ENCODE data around the gene MEI1.

The MEI1 gene

DNA sequence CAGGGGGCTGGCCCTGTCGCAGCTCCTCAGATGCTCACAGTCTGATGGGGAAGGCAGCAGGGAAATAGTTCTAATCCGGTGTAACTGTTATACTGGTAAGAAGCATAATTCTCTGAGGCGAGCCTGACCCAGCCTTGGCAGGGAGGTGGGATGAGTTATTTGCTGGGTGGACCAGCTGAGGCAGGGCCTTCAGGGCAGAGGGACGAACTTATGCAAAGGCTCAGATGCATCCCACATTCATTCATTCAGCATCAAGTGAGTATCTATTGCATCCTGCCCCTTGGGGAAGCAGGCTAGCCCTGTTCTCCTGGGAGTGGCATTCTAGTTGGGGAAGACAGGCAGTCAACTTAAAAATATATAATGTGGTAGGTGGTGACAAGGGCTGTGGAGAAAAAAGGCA, 120.0 kb downstream of the MEI1 start:
- no peaks in the 10 kb centered on the region for H3K9me3 ChIP-seq (ENCODE audit: control insufficient read depth, insufficient read depth, low read length)
- peaks cover 2% of the 10 kb centered on the region for H3K4me1 ChIP-seq (ENCODE audit: control insufficient read depth, insufficient read depth, low read length)
- peaks cover 17% of the 10 kb centered on the region for H3K36me3 ChIP-seq (ENCODE audit: control insufficient read depth, insufficient read depth, low read length)
- H3K27me3 ChIP-seq (ENCODE audit: control insufficient read depth, insufficient read depth, low read length) = no peaks in the 10 kb centered on the region
- no peak overlapping the region for H3K9ac ChIP-seq (ENCODE audit: low read depth, low read length)
- no peak overlapping the region for H3K4me3 ChIP-seq (ENCODE audit: low read depth, low read length)

DNA sequence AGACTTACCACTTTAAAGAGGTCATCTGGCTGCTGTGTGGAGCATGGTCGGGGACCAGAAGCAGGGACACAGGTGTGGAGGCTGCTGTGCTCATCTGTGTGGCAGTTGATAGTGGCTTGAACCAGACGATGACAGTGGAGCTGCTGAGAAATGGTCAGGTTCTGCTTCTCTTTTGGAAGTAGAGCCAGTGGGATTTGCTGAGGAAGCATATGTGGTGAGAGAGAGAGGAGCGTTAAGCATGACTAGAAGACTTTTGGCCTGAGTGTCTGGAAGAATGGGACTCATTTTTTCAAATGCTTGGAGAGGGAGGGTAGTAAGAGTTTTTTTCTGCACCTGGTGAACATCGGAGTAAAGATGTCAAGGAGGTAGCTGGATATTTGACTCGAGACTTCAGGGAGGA, 121.1 kb downstream of the MEI1 start:
- Histone ChIP-seq H3K9ac (ENCODE audit: low read depth, low read length) (no peak overlapping the region), H3K36me3 (ENCODE audit: control insufficient read depth, insufficient read depth, low read length) (peaks cover 13% of the 10 kb centered on the region), H3K4me3 (ENCODE audit: low read depth, low read length) (no peak overlapping the region), H3K27me3 (ENCODE audit: control insufficient read depth, insufficient read depth, low read length) (no peaks in the 10 kb centered on the region), H3K9me3 (ENCODE audit: control insufficient read depth, insufficient read depth, low read length) (no peaks in the 10 kb centered on the region), H3K4me1 (ENCODE audit: control insufficient read depth, insufficient read depth, low read length) (peaks cover 4% of the 10 kb centered on the region)

DNA sequence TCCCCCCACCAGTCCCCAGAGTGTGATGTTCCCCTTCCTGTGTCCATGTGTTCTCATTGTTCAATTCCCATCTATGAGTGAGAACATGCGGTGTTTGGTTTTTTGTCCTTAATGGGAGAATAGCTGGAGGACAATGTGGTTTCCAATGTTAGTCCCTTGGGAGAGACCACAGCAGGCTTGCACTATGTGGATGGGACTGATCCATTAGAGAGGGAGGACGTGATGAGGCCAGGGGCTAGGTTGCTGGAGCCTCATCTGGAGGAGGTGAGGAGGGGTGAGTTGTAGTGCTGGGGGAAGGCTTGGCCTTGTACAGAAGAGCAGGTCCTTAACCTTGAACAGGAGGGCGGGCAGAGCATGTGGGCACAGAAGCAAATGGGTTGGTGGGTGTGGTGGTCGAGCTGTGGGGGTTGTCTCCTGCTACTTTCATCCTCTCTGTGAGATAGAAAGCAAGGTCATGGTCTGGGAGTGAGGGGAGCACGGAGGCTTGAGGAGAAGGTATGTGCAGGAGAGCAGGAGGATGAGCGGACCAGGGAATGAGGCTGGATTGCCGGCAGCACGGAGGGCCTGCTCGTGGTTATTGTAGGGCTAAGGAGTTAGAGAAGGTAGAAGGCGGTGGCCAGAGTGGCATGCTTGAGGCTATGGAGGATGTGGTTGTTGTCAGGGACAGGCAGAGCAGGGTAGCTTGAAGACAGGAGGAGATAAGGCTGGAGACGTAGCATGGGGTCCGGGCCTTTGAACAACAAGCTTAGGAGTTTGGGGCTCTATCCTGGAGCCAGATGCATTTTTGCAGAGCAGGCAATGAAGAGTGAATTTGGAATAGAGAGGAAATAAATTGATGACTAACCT, 122.4 kb downstream of the MEI1 start:
- no peak overlapping the region for H3K9ac ChIP-seq (ENCODE audit: low read depth, low read length)
- peaks cover 9% of the 10 kb centered on the region for H3K36me3 ChIP-seq (ENCODE audit: control insufficient read depth, insufficient read depth, low read length)
- H3K9me3 ChIP-seq (ENCODE audit: control insufficient read depth, insufficient read depth, low read length) = no peaks in the 10 kb centered on the region
- no peak overlapping the region for H3K4me3 ChIP-seq (ENCODE audit: low read depth, low read length)
- peaks cover 4% of the 10 kb centered on the region for H3K4me1 ChIP-seq (ENCODE audit: control insufficient read depth, insufficient read depth, low read length)
- H3K27me3 ChIP-seq (ENCODE audit: control insufficient read depth, insufficient read depth, low read length) = no peaks in the 10 kb centered on the region

DNA sequence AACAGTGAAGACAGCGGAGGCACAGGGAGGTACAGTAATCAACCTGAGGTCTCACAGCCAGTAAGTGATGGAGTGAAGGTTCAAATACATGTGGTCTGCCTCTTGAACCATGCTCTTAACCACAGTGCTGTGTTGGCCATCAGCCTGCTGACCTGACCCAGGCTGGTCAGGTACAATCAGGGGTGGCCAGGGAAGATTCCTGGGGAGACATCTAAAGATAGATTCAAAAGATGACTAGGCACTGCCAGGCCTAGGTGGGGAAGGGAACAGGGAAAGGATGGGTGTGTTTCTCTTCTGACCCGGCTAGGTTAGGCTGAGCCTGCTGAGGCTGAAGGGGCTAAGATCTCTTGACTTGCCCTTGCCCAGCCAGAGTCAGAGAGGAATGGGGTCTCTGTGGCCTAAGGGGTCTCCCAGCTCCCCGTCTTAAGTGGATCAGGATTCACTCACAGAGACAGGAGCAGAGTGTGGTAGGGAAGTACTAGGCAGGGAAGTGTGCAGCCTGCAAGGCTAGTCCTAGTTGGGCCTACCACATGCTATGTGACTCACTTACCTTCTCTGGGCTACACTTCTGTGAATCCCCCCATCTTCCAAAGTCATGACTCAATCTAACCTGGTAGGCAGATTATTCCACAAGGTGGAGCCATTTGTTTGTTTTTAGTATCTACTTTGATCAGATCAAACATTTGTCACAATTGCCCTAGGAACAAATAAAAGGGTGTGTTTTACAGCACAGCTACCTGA, 123.2 kb downstream of the MEI1 start:
- no peaks in the 10 kb centered on the region for H3K9me3 ChIP-seq (ENCODE audit: control insufficient read depth, insufficient read depth, low read length)
- H3K27me3 ChIP-seq (ENCODE audit: control insufficient read depth, insufficient read depth, low read length) = no peaks in the 10 kb centered on the region
- peaks cover 7% of the 10 kb centered on the region for H3K4me1 ChIP-seq (ENCODE audit: control insufficient read depth, insufficient read depth, low read length)
- peaks cover 9% of the 10 kb centered on the region for H3K36me3 ChIP-seq (ENCODE audit: control insufficient read depth, insufficient read depth, low read length)
- no peak overlapping the region for H3K4me3 ChIP-seq (ENCODE audit: low read depth, low read length)
- H3K9ac ChIP-seq (ENCODE audit: low read depth, low read length) = no peak overlapping the region

DNA sequence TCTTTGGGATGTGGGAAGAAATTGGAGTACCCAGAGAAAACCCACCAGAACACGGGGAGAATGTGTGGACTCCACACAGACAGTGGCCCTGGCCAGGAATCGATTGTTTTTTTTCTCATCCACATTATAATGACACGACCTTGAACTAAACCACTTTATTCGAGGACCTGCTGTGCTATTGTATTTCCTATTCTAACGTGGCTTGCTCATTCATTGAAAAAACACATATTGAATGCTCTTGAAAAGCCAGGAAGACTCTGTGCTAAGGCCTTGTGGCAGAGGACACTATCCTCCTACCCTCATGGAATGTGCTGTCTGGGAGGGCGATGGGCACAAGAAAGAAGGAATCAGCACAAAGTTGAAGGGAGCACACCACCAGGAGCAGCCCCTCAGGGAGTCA, 124.5 kb downstream of the MEI1 start:
- Histone ChIP-seq H3K9ac (ENCODE audit: low read depth, low read length) (no peak overlapping the region), H3K36me3 (ENCODE audit: control insufficient read depth, insufficient read depth, low read length) (peaks cover 9% of the 10 kb centered on the region), H3K4me3 (ENCODE audit: low read depth, low read length) (no peak overlapping the region), H3K4me1 (ENCODE audit: control insufficient read depth, insufficient read depth, low read length) (peaks cover 7% of the 10 kb centered on the region), H3K27me3 (ENCODE audit: control insufficient read depth, insufficient read depth, low read length) (no peaks in the 10 kb centered on the region), H3K9me3 (ENCODE audit: control insufficient read depth, insufficient read depth, low read length) (no peaks in the 10 kb centered on the region)

DNA sequence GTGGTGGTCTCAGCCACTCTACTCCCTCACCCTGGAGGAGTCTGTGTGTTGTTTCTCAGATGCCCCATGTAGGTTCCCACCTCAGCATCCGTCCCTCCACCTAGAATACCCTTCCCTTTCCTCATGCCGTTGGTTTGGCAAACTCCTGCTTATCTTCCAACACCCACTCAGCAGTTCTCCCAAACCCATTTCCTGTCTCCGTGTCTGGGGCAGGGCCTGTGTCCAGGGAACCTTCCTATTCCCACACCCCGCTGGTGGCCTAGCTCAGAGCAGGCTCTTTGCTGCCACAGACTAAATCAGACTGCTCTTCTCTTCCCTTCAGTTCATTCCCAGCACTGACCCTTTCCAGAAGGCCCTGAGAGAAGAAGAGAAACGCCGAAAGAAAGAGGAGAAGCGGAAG, 126.1 kb downstream of the MEI1 start:
- no peak overlapping the region for H3K4me3 ChIP-seq (ENCODE audit: low read depth, low read length)
- no peaks in the 10 kb centered on the region for H3K9me3 ChIP-seq (ENCODE audit: control insufficient read depth, insufficient read depth, low read length)
- H3K27me3 ChIP-seq (ENCODE audit: control insufficient read depth, insufficient read depth, low read length) = no peaks in the 10 kb centered on the region
- H3K4me1 ChIP-seq (ENCODE audit: control insufficient read depth, insufficient read depth, low read length) = peaks cover 7% of the 10 kb centered on the region
- no peak overlapping the region for H3K9ac ChIP-seq (ENCODE audit: low read depth, low read length)
- peaks cover 5% of the 10 kb centered on the region for H3K36me3 ChIP-seq (ENCODE audit: control insufficient read depth, insufficient read depth, low read length)

DNA sequence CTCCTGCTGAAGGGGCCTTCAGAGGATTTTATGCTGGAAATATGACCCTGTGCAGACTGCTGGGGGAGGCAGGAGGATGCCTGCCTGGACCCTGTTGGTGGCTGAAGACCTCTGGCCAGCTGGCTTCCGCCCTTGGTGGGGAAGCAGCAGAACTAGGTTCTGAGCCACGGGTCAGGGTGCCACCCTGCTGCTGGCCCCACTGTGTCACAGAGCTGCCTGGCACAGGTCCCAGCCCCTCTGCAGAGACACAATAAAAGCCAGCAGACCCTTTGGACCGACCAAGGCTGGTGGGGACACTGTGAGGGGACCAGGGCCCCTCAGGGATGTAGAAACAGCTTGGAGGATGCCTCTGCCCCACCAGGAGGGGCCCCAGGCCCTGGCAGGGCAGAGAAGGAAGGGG, 126.7 kb downstream of the MEI1 start:
- H3K4me3 ChIP-seq (ENCODE audit: low read depth, low read length) = no peak overlapping the region
- no peak overlapping the region for H3K9ac ChIP-seq (ENCODE audit: low read depth, low read length)
- H3K27me3 ChIP-seq (ENCODE audit: control insufficient read depth, insufficient read depth, low read length) = no peaks in the 10 kb centered on the region
- H3K9me3 ChIP-seq (ENCODE audit: control insufficient read depth, insufficient read depth, low read length) = no peaks in the 10 kb centered on the region
- peaks cover 5% of the 10 kb centered on the region for H3K36me3 ChIP-seq (ENCODE audit: control insufficient read depth, insufficient read depth, low read length)
- peaks cover 7% of the 10 kb centered on the region for H3K4me1 ChIP-seq (ENCODE audit: control insufficient read depth, insufficient read depth, low read length)

DNA sequence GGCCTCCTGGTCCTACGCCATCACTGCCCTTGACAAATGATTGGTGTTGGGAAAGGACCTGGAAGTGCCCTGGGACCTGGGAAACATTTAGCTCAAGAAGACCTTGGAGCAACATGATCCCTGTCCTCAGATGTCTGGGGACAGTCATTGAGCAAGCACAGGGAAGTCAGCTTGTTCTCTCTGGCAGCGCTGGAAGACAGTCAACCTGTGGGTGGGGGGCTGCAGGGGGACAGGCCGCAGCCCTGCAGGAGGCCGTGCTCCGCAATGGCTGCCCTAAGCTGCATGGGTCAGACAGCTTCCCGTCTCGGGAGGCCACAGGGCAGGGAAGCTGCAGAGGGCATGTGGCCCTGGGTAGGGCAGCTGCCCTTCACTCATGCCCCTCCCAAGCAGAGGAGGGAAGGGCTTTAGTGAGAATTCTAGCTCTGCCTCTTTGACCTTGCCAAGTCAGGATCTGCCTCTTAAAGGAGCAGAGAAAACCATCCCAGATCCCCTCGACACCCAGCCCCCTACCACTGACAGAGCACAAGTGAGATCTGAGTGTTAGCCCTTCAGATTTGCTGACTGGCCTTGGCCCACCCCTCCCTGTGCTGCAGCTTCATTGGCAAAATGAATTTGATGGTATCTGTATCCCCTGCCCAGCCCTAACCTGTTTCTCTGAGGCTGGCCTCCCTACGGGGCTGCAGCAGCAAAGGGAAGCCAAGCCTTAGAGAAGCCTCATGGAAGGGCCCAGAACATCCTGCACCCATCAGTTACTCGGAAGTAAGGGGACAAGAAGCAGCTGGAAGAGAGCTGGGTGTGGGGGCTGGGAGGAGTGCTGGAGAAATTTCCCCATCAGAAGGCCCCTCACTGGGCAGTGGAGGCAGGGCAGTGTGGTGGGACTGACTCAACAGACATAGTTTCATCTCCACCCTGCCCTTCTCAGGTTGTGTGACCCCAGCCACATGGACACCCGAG, 127.4 kb downstream of the MEI1 start:
- peaks cover 5% of the 10 kb centered on the region for H3K36me3 ChIP-seq (ENCODE audit: control insufficient read depth, insufficient read depth, low read length)
- H3K4me3 ChIP-seq (ENCODE audit: low read depth, low read length) = no peak overlapping the region
- peak overlapping the region; percentile 12 for H3K9ac ChIP-seq (ENCODE audit: low read depth, low read length)
- H3K9me3 ChIP-seq (ENCODE audit: control insufficient read depth, insufficient read depth, low read length) = no peaks in the 10 kb centered on the region
- peaks cover 11% of the 10 kb centered on the region for H3K4me1 ChIP-seq (ENCODE audit: control insufficient read depth, insufficient read depth, low read length)
- no peaks in the 10 kb centered on the region for H3K27me3 ChIP-seq (ENCODE audit: control insufficient read depth, insufficient read depth, low read length)

DNA sequence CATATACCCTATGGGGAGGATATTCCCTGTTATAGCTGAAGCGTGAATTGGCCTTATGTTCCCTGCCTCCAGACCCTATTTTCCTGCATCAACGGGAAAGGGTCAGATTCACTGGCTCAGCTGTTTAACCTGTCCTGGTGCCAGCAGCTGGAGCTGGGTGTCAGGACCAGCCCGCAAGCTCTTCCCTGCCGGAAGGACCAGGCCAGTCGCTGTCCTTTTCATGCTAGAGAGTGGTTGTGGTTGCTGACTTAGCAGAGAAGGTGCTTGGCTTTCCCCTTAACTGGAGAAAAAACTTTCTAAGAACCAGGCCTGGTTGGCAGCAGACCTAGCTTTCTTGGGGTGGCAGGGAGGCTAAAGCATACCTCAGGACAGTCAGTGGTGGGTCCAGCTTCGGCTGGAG, 128.4 kb downstream of the MEI1 start:
- H3K4me1 ChIP-seq (ENCODE audit: control insufficient read depth, insufficient read depth, low read length) = peaks cover 14% of the 10 kb centered on the region
- H3K9ac ChIP-seq (ENCODE audit: low read depth, low read length) = no peak overlapping the region
- no peaks in the 10 kb centered on the region for H3K9me3 ChIP-seq (ENCODE audit: control insufficient read depth, insufficient read depth, low read length)
- H3K36me3 ChIP-seq (ENCODE audit: control insufficient read depth, insufficient read depth, low read length) = peaks cover 5% of the 10 kb centered on the region
- no peaks in the 10 kb centered on the region for H3K27me3 ChIP-seq (ENCODE audit: control insufficient read depth, insufficient read depth, low read length)
- H3K4me3 ChIP-seq (ENCODE audit: low read depth, low read length) = no peak overlapping the region

DNA sequence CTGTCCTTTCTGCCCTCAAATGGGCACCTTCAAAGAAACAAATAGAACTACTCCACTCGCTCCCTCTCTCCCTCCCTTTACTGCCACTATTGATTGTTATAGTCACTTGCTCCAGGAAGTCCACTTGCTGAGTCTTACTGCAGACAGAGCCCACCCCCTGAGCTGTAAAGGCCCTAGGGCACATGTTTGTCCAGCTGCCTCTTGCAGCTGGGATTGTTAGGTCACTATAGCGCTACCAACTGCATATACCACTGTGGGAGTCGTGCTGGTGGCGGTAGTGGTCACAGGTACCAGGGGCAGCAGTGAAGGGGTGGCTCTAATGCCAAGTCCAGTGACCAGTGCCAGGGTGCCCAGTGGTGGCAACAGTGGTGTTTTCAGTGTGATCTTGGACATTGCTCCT, 129.2 kb downstream of the MEI1 start:
- no peaks in the 10 kb centered on the region for H3K27me3 ChIP-seq (ENCODE audit: control insufficient read depth, insufficient read depth, low read length)
- H3K9me3 ChIP-seq (ENCODE audit: control insufficient read depth, insufficient read depth, low read length) = no peaks in the 10 kb centered on the region
- no peak overlapping the region for H3K9ac ChIP-seq (ENCODE audit: low read depth, low read length)
- H3K4me3 ChIP-seq (ENCODE audit: low read depth, low read length) = no peak overlapping the region
- peaks cover 14% of the 10 kb centered on the region for H3K4me1 ChIP-seq (ENCODE audit: control insufficient read depth, insufficient read depth, low read length)
- peaks cover 5% of the 10 kb centered on the region for H3K36me3 ChIP-seq (ENCODE audit: control insufficient read depth, insufficient read depth, low read length)

DNA sequence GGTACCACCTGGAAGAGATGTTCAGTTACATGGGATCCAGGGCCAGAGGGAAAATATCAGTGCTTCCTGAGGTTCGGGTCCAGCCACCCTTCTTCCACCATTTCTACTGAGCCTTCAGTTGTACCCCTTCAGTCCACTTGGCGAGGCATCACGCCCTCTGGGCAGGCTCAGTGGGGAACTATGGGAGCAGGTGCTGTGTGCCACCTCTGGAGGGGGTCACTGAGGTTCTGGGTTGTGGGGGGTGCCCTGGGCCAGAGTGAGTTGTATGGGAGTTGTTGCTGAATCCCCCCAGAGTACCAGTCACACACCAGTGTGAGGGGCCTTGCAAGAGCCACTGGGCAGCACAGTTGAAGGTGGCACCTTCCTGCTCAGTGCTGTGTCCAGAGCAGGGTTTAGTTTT, 130.9 kb downstream of the MEI1 start:
- Histone ChIP-seq H3K27me3 (ENCODE audit: control insufficient read depth, insufficient read depth, low read length) (no peaks in the 10 kb centered on the region), H3K9me3 (ENCODE audit: control insufficient read depth, insufficient read depth, low read length) (no peaks in the 10 kb centered on the region), H3K4me1 (ENCODE audit: control insufficient read depth, insufficient read depth, low read length) (peaks cover 13% of the 10 kb centered on the region), H3K4me3 (ENCODE audit: low read depth, low read length) (no peak overlapping the region), H3K36me3 (ENCODE audit: control insufficient read depth, insufficient read depth, low read length) (peaks cover 5% of the 10 kb centered on the region), H3K9ac (ENCODE audit: low read depth, low read length) (no peak overlapping the region)

Data from iPS-15b (cell line).